Mesenchymal stem cell (in vitro differentiated cells and primary cell): Measurements from ENCODE around the gene ABCA3. TPM values are rescaled to one million over a fixed set of nuclear protein-coding genes. Genes with fewer than 3 reads are reported as not detected.

Source experiments
- DNase-seq: peaks from one replicate; pipeline ENCODE4 v3.0.0-alpha.2; 2013
- H2AFZ ChIP-seq: one replicate; pipeline ENCODE4 v1.6.1; 2013; ENCODE audit warnings: low read depth, mild to moderate bottlenecking, control low read depth, inconsistent platforms, low read length, moderate library complexity
- H2AK5ac ChIP-seq: 2 replicates; pipeline ENCODE4 v1.6.1; 2013; ENCODE audit warnings: low read length, moderate library complexity, mild to moderate bottlenecking, inconsistent platforms; ENCODE audit not compliant: severe bottlenecking
- H2BK120ac ChIP-seq: one replicate; pipeline ENCODE4 v1.6.1; 2013; ENCODE audit warnings: low read depth, mild to moderate bottlenecking, inconsistent platforms, low read length, moderate library complexity
- H2BK12ac ChIP-seq, 2 experiments: one replicate each; pipeline ENCODE4 v1.6.1; 2013; ENCODE audit warnings: inconsistent platforms in 2 of 2, low read length in 2 of 2, mild to moderate bottlenecking in 2 of 2, moderate library complexity in 2 of 2, control low read depth in 1 of 2
- H2BK15ac ChIP-seq: one replicate; pipeline ENCODE4 v1.6.1; 2013; ENCODE audit warnings: mild to moderate bottlenecking, low read depth, inconsistent platforms; ENCODE audit not compliant: poor library complexity, severe bottlenecking
- H2BK5ac ChIP-seq: 2 replicates; pipeline ENCODE4 v1.6.1; 2013; ENCODE audit warnings: low read depth, mild to moderate bottlenecking, low read length, control low read depth, inconsistent platforms; ENCODE audit not compliant: poor library complexity, severe bottlenecking
- H3K14ac ChIP-seq, 2 experiments: one replicate each; pipeline ENCODE4 v1.6.1; 2013; ENCODE audit warnings: inconsistent platforms in 2 of 2, low read length in 2 of 2, control low read depth in 1 of 2, mild to moderate bottlenecking in 1 of 2, moderate library complexity in 1 of 2
- H3K18ac ChIP-seq, 2 experiments: one replicate each; pipeline ENCODE4 v1.6.1; 2013; ENCODE audit warnings: inconsistent platforms in 2 of 2, low read length in 2 of 2, control low read depth in 1 of 2, low read depth in 1 of 2, mild to moderate bottlenecking in 1 of 2
- H3K23ac ChIP-seq, 2 experiments: one replicate each; pipeline ENCODE4 v1.6.1; 2013; ENCODE audit warnings: inconsistent platforms in 2 of 2, low read length in 2 of 2, mild to moderate bottlenecking in 2 of 2, moderate library complexity in 2 of 2, control low read depth in 1 of 2
- H3K27ac ChIP-seq: 2 replicates; pipeline ENCODE4 v1.5.1; 2013; ENCODE audit warnings: mild to moderate bottlenecking, moderate library complexity, low read length, control low read depth, inconsistent platforms; ENCODE audit not compliant: poor library complexity, severe bottlenecking
- H3K27me3 ChIP-seq, 2 experiments: 2 replicates each; pipeline versions ENCODE4 v1.6.1 to v1.7.0; 2013; ENCODE audit warnings: low read length in 2 of 2, mild to moderate bottlenecking in 2 of 2, moderate library complexity in 2 of 2, control low read depth in 1 of 2, inconsistent platforms in 1 of 2; ENCODE audit not compliant: control insufficient read depth in 1 of 2, insufficient read depth in 1 of 2
- H3K36me3 ChIP-seq, 2 experiments: 2 replicates each; pipeline versions ENCODE4 v1.6.1 to v1.7.0; 2013; ENCODE audit warnings: low read length in 2 of 2, control low read depth in 1 of 2, inconsistent platforms in 1 of 2, low read depth in 1 of 2, mild to moderate bottlenecking in 1 of 2; ENCODE audit not compliant: insufficient read depth in 2 of 2, control insufficient read depth in 1 of 2
- H3K4ac ChIP-seq, 2 experiments: one replicate each; pipeline ENCODE4 v1.6.1; 2013; ENCODE audit warnings: inconsistent platforms in 2 of 2, low read length in 2 of 2, mild to moderate bottlenecking in 2 of 2, moderate library complexity in 2 of 2, control low read depth in 1 of 2, low read depth in 1 of 2
- H3K4me1 ChIP-seq: 2 replicates; pipeline ENCODE4 v1.6.1; 2013; ENCODE audit warnings: low read depth, low read length, control low read depth; ENCODE audit not compliant: control insufficient read depth, insufficient read depth
- H3K4me2 ChIP-seq: 2 replicates; pipeline ENCODE4 v1.6.1; 2013; ENCODE audit warnings: low read length, mild to moderate bottlenecking, inconsistent platforms; ENCODE audit not compliant: poor library complexity, severe bottlenecking
- H3K4me3 ChIP-seq, 2 experiments: 2 replicates each; pipeline versions ENCODE4 v1.5.1 to v1.7.0; 2013; ENCODE audit warnings: low read length in 2 of 2, mild to moderate bottlenecking in 2 of 2, control low read depth in 1 of 2, low read depth in 1 of 2; ENCODE audit not compliant: insufficient read depth in 1 of 2
- H3K79me1 ChIP-seq: replicated peaks from 2 replicates; pipeline ENCODE4 v1.6.1; 2013; ENCODE audit warnings: mild to moderate bottlenecking, control low read depth, low read length, inconsistent platforms; ENCODE audit not compliant: poor library complexity, severe bottlenecking
- H3K9ac ChIP-seq: 2 replicates; pipeline ENCODE4 v1.7.0; 2013; ENCODE audit warnings: mild to moderate bottlenecking, low read length, moderate library complexity
- H3K9me3 ChIP-seq: 2 replicates; pipeline ENCODE4 v1.7.0; 2013; ENCODE audit warnings: mild to moderate bottlenecking, low read length; ENCODE audit not compliant: control insufficient read depth
- H4K8ac ChIP-seq: one replicate; pipeline ENCODE4 v1.6.1; 2013; ENCODE audit warnings: inconsistent platforms, mild to moderate bottlenecking, low read length, moderate library complexity
- H4K91ac ChIP-seq: one replicate; pipeline ENCODE4 v1.6.1; 2013; ENCODE audit warnings: mild to moderate bottlenecking, low read length, inconsistent platforms
- WGBS: methylation state at CpG from one replicate; pipeline ENCODE4 v1.1.7; 2013; ENCODE audit warnings: mixed read lengths; 5-methylcytosine and 5-hydroxymethylcytosine counted together
- polyA plus RNA-seq, 2 experiments: library from polyadenylated mRNA; stranded (reverse); fragments of 200-250 nt; gene quantifications; one replicate each; pipeline ENCODE4 v1.2.3, GENCODE V29; 2013

The ABCA3 gene
- polyA plus RNA-seq (2013, experiment 1 of 2), result 0.57 TPM
- 0.59 TPM for polyA plus RNA-seq (2013, experiment 2 of 2)

- Histone ChIP-seq H2BK120ac (no peak within 1 kb of the TSS), H3K27ac (no peak within 1 kb of the TSS), H3K79me1 (no peaks in the 10 kb centered on the region), H2AFZ (peak within 1 kb of the TSS; percentile 87), H2AK5ac (no peak within 1 kb of the TSS), H3K4ac (no peak within 1 kb of the TSS), H3K18ac (peak within 1 kb of the TSS in 1 of 2 experiments; percentile 58), H3K36me3 (no peaks in the 10 kb centered on the region), H3K9me3 (no peaks in the 10 kb centered on the region), H2BK15ac (no peak within 1 kb of the TSS), H3K23ac (peak within 1 kb of the TSS in 1 of 2 experiments; percentile 43), H3K27me3 (peaks cover 17 to 24% of the 10 kb centered on the region in 2 experiments), H3K4me2 (peak within 1 kb of the TSS; percentile 81), H3K9ac (peak within 1 kb of the TSS; percentile 18), H4K91ac (no peak within 1 kb of the TSS), H3K4me3 (peak within 1 kb of the TSS; percentile 62 to 77), H4K8ac (peak within 1 kb of the TSS; percentile 16), H3K14ac (peak within 1 kb of the TSS in 1 of 2 experiments; percentile 71), H2BK12ac (peak within 1 kb of the TSS in 1 of 2 experiments; percentile 31), H2BK5ac (no peak within 1 kb of the TSS), H3K4me1 (peaks cover 16% of the 10 kb centered on the region)
- 33% methylated on average over 91 of the region's 110 CpGs for WGBS
- DNase-seq, result peak; percentile 75
Measured at GRCh38 chr16:2340564-2341455, at the start of gene ABCA3. TSS of gene ABCA3 (minus strand) at chr16:2340728. CDS start at chr16:2326466, 14,262 bp downstream.

GRCh38 chr16:2388875-2389433 lies 48.4 kb upstream of the ABCA3 start:
- Histone ChIP-seq H2AK5ac (no peak overlapping the region), H3K9ac (peak overlapping the region; percentile 30), H3K27me3 (no peaks in the 10 kb centered on the region), H3K9me3 (peaks cover 4% of the 10 kb centered on the region), H3K14ac (no peak overlapping the region), H3K18ac (no peak overlapping the region), H4K8ac (no peak overlapping the region), H3K36me3 (no peaks in the 10 kb centered on the region), H4K91ac (no peak overlapping the region), H2BK12ac (no peak overlapping the region), H3K23ac (no peak overlapping the region), H2AFZ (no peak overlapping the region), H3K4me1 (peaks cover 2% of the 10 kb centered on the region), H3K79me1 (no peaks in the 10 kb centered on the region), H3K4me2 (no peak overlapping the region), H2BK15ac (no peak overlapping the region), H3K4ac (no peak overlapping the region), H2BK5ac (no peak overlapping the region), H2BK120ac (no peak overlapping the region), H3K4me3 (no peak overlapping the region), H3K27ac (no peak overlapping the region)
- DNase-seq, result no peak
- 60% methylated on average over 2 of the region's 2 CpGs for WGBS

GRCh38 chr16:2388139-2388874 lies 47.8 kb upstream of the ABCA3 start:
- Histone ChIP-seq H4K8ac (no peak overlapping the region), H2BK12ac (no peak overlapping the region), H3K79me1 (no peaks in the 10 kb centered on the region), H3K4me3 (no peak overlapping the region), H3K4ac (no peak overlapping the region), H3K27ac (peak overlapping the region; percentile 12), H3K23ac (no peak overlapping the region), H3K4me1 (peaks cover 2% of the 10 kb centered on the region), H3K9ac (peak overlapping the region; percentile 30), H2AK5ac (no peak overlapping the region), H2BK5ac (no peak overlapping the region), H3K18ac (no peak overlapping the region), H2BK15ac (no peak overlapping the region), H3K9me3 (peaks cover 4% of the 10 kb centered on the region), H3K4me2 (no peak overlapping the region), H2AFZ (no peak overlapping the region), H3K27me3 (no peaks in the 10 kb centered on the region), H3K36me3 (no peaks in the 10 kb centered on the region), H4K91ac (no peak overlapping the region), H2BK120ac (no peak overlapping the region), H3K14ac (no peak overlapping the region)
- WGBS, result 76% methylated on average over 2 of the region's 3 CpGs
- DNase-seq, result no peak

GRCh38 chr16:2386990-2387389 lies 46.5 kb upstream of the ABCA3 start:
- H3K9ac ChIP-seq, result no peak overlapping the region
- no peak overlapping the region for H2BK5ac ChIP-seq
- no peak overlapping the region for H2BK15ac ChIP-seq
- H3K27ac ChIP-seq, result no peak overlapping the region
- no peak overlapping the region for H3K4me3 ChIP-seq
- H3K4me1 ChIP-seq, result peaks cover 2% of the 10 kb centered on the region
- H2BK12ac ChIP-seq, result no peak overlapping the region
- no peak overlapping the region for H2AFZ ChIP-seq
- no peak overlapping the region for H3K18ac ChIP-seq
- H3K23ac ChIP-seq, result no peak overlapping the region
- WGBS, result 26% methylated on average over 3 of the region's 3 CpGs
- H4K8ac ChIP-seq, result no peak overlapping the region
- H3K27me3 ChIP-seq, result no peaks in the 10 kb centered on the region
- no peak overlapping the region for H2BK120ac ChIP-seq
- H3K4me2 ChIP-seq, result no peak overlapping the region
- no peak for DNase-seq
- H3K4ac ChIP-seq, result no peak overlapping the region
- no peaks in the 10 kb centered on the region for H3K79me1 ChIP-seq
- H2AK5ac ChIP-seq, result no peak overlapping the region
- H3K36me3 ChIP-seq, result no peaks in the 10 kb centered on the region
- no peak overlapping the region for H3K14ac ChIP-seq
- peaks cover 4% of the 10 kb centered on the region for H3K9me3 ChIP-seq
- no peak overlapping the region for H4K91ac ChIP-seq
